LNCAP (cell line): ENCODE data around the gene C16orf82.

Experiments
- TF ChIP-seq, protein P1 (sequence below): fragments of 450-650 bp; IDR thresholded peaks from 2 replicates; pipeline ENCODE4 v1.5.1; 2017; ENCODE audit warnings: mild to moderate bottlenecking

C16orf82 gene

DNA sequence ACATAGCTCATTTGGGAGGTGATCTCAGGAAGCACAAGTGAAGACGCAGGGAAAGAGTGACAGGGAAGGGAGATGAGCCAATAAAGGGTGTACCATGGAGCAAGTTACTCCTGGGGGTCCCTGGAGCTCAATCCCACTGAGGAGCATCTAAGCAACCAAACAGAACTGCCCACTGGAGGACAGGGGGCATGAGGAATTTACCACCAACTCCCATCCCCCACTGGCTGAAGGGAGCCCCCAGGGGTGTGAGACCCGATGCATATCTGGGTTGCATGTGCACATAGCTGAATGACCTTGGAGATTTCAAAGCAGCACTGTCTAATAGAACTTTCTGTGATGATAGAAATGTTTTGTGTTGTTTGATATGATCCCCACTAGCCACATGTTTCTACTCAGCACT lies 29.6 kb downstream of the C16orf82 start:
- TF ChIP-seq, protein P1, sequence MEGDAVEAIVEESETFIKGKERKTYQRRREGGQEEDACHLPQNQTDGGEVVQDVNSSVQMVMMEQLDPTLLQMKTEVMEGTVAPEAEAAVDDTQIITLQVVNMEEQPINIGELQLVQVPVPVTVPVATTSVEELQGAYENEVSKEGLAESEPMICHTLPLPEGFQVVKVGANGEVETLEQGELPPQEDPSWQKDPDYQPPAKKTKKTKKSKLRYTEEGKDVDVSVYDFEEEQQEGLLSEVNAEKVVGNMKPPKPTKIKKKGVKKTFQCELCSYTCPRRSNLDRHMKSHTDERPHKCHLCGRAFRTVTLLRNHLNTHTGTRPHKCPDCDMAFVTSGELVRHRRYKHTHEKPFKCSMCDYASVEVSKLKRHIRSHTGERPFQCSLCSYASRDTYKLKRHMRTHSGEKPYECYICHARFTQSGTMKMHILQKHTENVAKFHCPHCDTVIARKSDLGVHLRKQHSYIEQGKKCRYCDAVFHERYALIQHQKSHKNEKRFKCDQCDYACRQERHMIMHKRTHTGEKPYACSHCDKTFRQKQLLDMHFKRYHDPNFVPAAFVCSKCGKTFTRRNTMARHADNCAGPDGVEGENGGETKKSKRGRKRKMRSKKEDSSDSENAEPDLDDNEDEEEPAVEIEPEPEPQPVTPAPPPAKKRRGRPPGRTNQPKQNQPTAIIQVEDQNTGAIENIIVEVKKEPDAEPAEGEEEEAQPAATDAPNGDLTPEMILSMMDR = no peak

DNA sequence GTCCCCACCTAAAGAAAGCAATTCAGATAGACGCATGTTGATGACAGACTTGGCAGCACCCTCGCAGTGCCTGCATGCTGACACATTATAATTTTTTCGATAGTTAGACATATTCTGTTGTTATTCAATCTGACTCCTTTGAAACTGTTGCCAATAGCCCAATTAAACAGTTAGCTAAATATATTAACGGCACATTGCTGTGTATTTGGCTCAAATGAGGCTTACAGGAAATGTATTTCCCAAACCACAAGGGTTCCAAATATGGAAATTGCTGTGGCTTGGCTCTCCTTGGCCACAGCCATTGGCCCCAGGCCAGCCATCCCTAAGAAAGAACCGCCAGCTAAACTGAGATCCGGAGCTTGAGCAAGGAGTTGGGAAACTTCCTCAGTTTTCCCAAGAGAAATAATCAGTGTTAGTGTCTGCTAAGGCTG lies 31.1 kb downstream of the C16orf82 start:
- TF ChIP-seq, protein P1 = no peak

DNA sequence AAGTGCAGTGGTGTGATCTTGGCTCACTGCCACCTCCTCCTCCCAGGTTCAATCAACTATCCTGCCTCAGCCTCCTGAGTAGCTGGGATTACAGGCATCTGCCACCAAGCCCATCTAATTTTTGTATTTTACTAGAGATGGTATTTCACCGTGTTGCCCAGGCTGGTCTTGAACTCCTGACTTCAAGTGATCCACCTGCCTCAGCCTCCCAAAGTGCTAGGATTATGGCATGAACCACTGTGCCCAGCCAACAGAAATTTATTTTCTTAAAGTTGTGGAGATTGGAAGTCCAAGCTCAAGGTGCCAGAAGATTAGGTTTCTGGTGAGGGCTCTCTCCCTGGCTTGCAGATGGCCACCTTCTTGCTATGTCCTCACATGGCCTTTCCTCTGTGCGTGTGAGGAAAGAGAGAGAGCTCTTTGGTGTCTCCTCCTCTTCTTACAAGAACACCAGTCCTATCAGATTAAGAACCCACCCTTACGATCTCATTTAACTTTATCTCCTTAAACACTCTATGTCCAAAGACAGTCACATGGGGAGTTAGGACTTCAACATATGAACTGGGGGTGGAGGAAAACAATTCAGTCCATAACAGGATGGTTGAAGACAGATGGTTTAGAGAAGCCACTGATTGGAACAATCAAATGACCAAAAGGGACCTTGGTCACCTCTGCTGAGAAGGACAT lies 31.8 kb downstream of the C16orf82 start:
- TF ChIP-seq, protein P1 = no peak

DNA sequence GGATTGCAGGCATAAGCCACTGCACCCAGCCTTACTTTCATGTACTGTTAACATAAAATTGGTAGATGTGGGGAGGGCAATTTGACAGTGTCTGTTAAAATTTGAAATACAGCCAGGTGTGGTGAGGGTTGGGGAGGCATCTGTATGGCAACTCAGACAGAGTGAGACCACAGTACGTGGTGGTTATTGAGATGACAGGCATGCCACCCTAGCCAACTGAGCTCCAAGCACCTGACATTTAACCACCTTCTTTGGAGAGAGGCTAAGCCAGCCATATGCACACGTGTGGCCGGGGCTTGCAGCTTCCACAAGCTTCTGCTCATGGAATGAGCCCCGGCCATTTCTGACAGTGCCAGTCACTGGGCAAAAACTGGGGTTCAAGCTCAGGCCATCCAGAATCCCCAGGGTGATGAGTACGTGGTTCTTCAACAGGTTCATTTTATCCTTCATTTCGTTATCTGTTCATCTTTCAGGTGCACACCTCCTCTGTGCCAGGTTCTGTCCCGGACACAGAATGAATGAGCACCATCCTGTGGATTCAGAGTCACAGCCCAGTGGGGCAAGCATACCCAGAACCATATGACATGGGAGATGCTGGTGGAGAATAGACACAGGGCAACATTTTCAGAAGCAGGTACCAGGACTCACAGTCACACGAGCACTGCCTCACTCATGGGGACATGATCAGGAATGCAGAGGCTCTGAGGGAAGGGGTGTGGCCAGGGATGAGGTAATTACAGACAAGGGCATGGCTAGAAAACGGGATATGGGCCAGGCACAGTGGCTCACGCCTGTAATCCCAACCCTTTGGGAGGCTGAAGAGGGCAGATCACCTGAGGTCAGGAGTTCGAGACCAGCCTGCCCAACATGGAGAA lies 36.2 kb downstream of the C16orf82 start:
- TF ChIP-seq, protein P1 = no peak

DNA sequence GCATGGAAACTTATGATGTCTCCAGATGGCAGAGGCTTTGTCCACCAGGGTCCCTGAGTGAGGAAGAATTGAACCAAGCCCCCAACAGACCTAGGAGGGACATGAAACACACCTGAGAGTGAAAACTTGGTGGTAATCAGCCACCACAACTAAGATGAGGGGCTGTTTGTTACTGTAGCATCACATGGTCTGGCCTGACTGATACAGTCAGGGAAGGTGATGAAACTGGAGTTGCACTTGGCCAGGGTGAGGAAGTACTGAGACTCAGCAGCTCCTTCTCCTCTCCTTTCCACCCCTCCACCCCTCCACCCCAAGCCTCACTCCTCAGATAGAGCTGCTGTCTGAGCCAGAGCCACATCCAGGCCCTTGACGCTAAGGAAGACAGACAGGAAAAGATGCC lies 37.2 kb downstream of the C16orf82 start:
- TF ChIP-seq, protein P1 = no peak

DNA sequence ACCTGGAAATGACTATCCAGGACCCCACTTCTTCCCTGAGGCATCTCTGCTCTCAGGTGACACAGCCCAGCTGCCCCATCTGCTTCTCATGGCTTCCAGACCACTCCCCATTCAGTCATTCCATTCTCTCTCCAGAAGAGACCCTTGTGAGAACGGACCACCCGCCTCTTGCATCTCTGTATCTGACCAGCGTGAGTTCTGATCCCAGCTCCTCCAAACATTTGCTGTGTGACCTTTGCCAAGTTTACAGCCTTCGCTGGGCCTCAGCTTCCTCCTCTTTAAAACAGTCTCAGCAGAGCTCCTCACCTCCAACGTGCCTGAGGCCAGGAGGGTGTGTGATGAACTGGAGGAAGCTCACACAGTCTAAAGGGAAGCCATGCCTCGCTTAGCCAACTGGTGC lies 39.6 kb downstream of the C16orf82 start:
- TF ChIP-seq, protein P1 = no peak

DNA sequence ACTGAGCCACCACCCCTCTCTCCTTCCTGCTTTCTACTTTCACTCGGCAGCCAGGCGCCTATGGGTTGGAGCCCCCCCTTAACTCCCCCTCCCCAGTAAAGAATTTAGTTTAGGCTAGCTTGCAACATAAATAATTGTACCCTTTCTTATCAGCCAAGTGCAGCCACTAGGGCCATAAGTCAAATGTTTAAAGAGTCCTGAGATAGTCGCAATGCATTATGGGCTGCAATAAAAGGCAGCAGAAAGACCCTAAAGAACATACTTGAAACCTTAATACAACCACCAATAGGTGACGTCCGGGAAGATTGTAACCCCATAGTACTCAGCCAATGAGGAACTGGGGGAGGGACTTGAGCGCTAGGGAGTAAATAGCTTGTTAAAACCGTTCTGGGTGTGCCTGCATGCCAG lies 40.5 kb downstream of the C16orf82 start:
- TF ChIP-seq, protein P1 = no peak
